HepG2 (cell line): Measurements from ENCODE around the gene MLX. TPM values are rescaled to one million over a fixed set of nuclear protein-coding genes. Genes with fewer than 3 reads are reported as not detected.

ENCODE experiments used
- AHR ChIP-seq: IDR thresholded peaks from 2 replicates; pipeline ENCODE4 v1.6.1; 2018; ENCODE audit warnings: missing genetic modification reagents, missing compliant biosample characterization
- IKZF5 ChIP-seq: IDR thresholded peaks from 2 replicates; pipeline ENCODE4 v1.6.1; 2018; ENCODE audit warnings: missing genetic modification reagents, mild to moderate bottlenecking, missing compliant biosample characterization
- MLX ChIP-seq: IDR thresholded peaks from 2 replicates; pipeline ENCODE4 v1.6.1; 2016
- NCOR1 ChIP-seq: fragments of 200-600 bp; sonication (generic); IDR thresholded peaks from 2 replicates; pipeline ENCODE4 v1.7.0; 2017; ENCODE audit warnings: antibody characterized with exemption, low read length, borderline replicate concordance
- NR2F6 ChIP-seq, 2 experiments: IDR thresholded peaks; 2 replicates each; pipeline ENCODE4 v1.6.1; 2016; ENCODE audit warnings: antibody characterized with exemption in 1 of 2, mild to moderate bottlenecking in 1 of 2
- PAX8 ChIP-seq: sonication (generic); formaldehyde crosslinking; IDR thresholded peaks from 2 replicates; pipeline ENCODE4 v1.8.0; 2022; ENCODE audit warnings: mild to moderate bottlenecking, missing genetic modification reagents, borderline replicate concordance
- TGIF2 ChIP-seq: IDR thresholded peaks from 2 replicates; pipeline ENCODE4 v1.6.1; 2016; ENCODE audit warnings: control low read depth, missing compliant biosample characterization
- THRA ChIP-seq: sonication (generic); formaldehyde crosslinking; IDR thresholded peaks from 2 replicates; pipeline ENCODE4 v1.4.0; 2020; ENCODE audit warnings: missing genetic modification reagents, borderline replicate concordance
- USF2 ChIP-seq, 2 experiments: sonication (generic) in 1 of 2; formaldehyde crosslinking in 1 of 2; IDR thresholded peaks; 2 replicates each; pipeline versions ENCODE4 v1.5.1 to v1.6.1; 2011 to 2020; ENCODE audit warnings: borderline replicate concordance in 1 of 2, low read depth in 1 of 2, low read length in 1 of 2, mild to moderate bottlenecking in 1 of 2, missing genetic modification reagents in 1 of 2, moderate library complexity in 1 of 2
- WIZ ChIP-seq: sonication (generic); formaldehyde crosslinking; IDR thresholded peaks from 2 replicates; pipeline ENCODE4 v1.5.1; 2020; ENCODE audit warnings: mild to moderate bottlenecking, missing genetic modification reagents
- ZBTB7B ChIP-seq: sonication (generic); formaldehyde crosslinking; IDR thresholded peaks from 2 replicates; pipeline ENCODE4 v1.4.0; 2020; ENCODE audit warnings: missing genetic modification reagents
- ZC3H13 ChIP-seq: sonication (generic); formaldehyde crosslinking; IDR thresholded peaks from 2 replicates; pipeline ENCODE4 v1.8.1; 2023; ENCODE audit warnings: mild to moderate bottlenecking, missing genetic modification reagents, moderate library complexity
- ZNF18 ChIP-seq: sonication (generic); formaldehyde crosslinking; IDR thresholded peaks from 2 replicates; pipeline ENCODE4 v1.8.0; 2022; ENCODE audit warnings: mild to moderate bottlenecking, missing genetic modification reagents; ENCODE audit not compliant: insufficient replicate concordance
- ZNF232 ChIP-seq: sonication (generic); formaldehyde crosslinking; IDR thresholded peaks from 2 replicates; pipeline ENCODE4 v1.4.0; 2020; ENCODE audit warnings: missing genetic modification reagents, borderline replicate concordance
- ZNF331 ChIP-seq: sonication (generic); formaldehyde crosslinking; IDR thresholded peaks from 2 replicates; pipeline ENCODE4 v1.4.0; 2020; ENCODE audit warnings: missing genetic modification reagents
- ZNF33A ChIP-seq: sonication (generic); formaldehyde crosslinking; IDR thresholded peaks from 2 replicates; pipeline ENCODE4 v1.5.1; 2020; ENCODE audit warnings: missing genetic modification reagents, mild to moderate bottlenecking, moderate library complexity, borderline replicate concordance
- ZNF576 ChIP-seq: sonication (generic); formaldehyde crosslinking; IDR thresholded peaks from 2 replicates; pipeline ENCODE4 v1.4.0; 2020; ENCODE audit warnings: mild to moderate bottlenecking, missing genetic modification reagents
- ZNF605 ChIP-seq: sonication (generic); formaldehyde crosslinking; IDR thresholded peaks from 2 replicates; pipeline ENCODE4 v1.8.0; 2022; ENCODE audit warnings: mild to moderate bottlenecking, missing genetic modification reagents
- ZNF746 ChIP-seq: sonication (generic); formaldehyde crosslinking; IDR thresholded peaks from 2 replicates; pipeline ENCODE4 v1.8.0; 2022; ENCODE audit warnings: mild to moderate bottlenecking, missing genetic modification reagents
- ZNF879 ChIP-seq: sonication (generic); formaldehyde crosslinking; IDR thresholded peaks from 2 replicates; pipeline ENCODE4 v1.8.1; 2023; ENCODE audit warnings: missing genetic modification reagents
- ZSCAN9 ChIP-seq: IDR thresholded peaks from 2 replicates; pipeline ENCODE4 v1.6.1; 2016; ENCODE audit warnings: borderline replicate concordance
- polyA plus RNA-seq, 8 experiments: library from polyadenylated mRNA; depleted of rRNA in 3 of 8; stranded (reverse) in 7 of 8; unstranded in 1 of 8; fragments of >200 nt; fragmentation: Illumina TruSeq in 4 of 8; extraction: Trizol in 4 of 8; gene quantifications; 2 replicates each; pipeline versions ENCODE4 v1.2.1 to v1.2.3, GENCODE V29; 2011 to 2016; ENCODE audit warnings: low read depth in 4 of 8, missing spikeins in 1 of 8, mixed read lengths in 1 of 8; ENCODE audit not compliant: insufficient read depth in 1 of 8
- total RNA-seq, 5 experiments: library from RNA; depleted of rRNA; stranded (reverse); fragments of >200 nt; fragmentation: Illumina TruSeq; extraction: Trizol; gene quantifications; 2 replicates each; pipeline ENCODE4 v1.2.3, GENCODE V29; 2016; ENCODE audit warnings: low read depth in 1 of 5

Gene MLX
- total and polyA plus RNA-seq, 2 of the 13 experiments (the other 11 are each of a cell fraction or from before 2014, with no cell fraction given), result 38.9 to 74.4 TPM

GRCh38 chr17:42536048-42536371 is 30.9 kb upstream of the MLX start, which contains the start of gene NAGLU (continued):
- peak; percentile 84 for TF ChIP-seq MLX (CRISPR knock-in tag)
- TF ChIP-seq ZNF576 (CRISPR knock-in tag), result no peak
- peak; percentile 85; the same call in 1 of the 2 replicates for TF ChIP-seq ZC3H13 (CRISPR knock-in tag)
- TF ChIP-seq ZNF879 (CRISPR knock-in tag), result 0 out of 2 replicates have a peak, but pooled peaks have one; percentile 7
- TF ChIP-seq ZNF331 (CRISPR knock-in tag), result peak; percentile 55; the same call in 1 of the 2 replicates
- peak; percentile 77; the same call in 1 of the 2 replicates for TF ChIP-seq ZSCAN9 (CRISPR knock-in tag)
- TF ChIP-seq AHR (CRISPR knock-in tag), result peak; percentile 94
- TF ChIP-seq ZNF746 (CRISPR knock-in tag), result 0 out of 2 replicates have a peak, but pooled peaks have one; percentile 37
- TF ChIP-seq NR2F6 (IDR thresholded peaks at IDR 0.05), result no peak
- peak; percentile 85 for TF ChIP-seq NR2F6 (CRISPR knock-in tag; IDR thresholded peaks at IDR 0.05)
- peak; percentile 95 for TF ChIP-seq ZBTB7B (CRISPR knock-in tag)
- no peak; the same call in 1 of the 2 replicates for TF ChIP-seq ZNF33A (CRISPR knock-in tag)
- peak; percentile 90 for TF ChIP-seq USF2 (IDR thresholded peaks at IDR 0.05; ENCODE audit: low read depth, low read length)
- TF ChIP-seq USF2 (CRISPR knock-in tag; IDR thresholded peaks at IDR 0.05; ENCODE audit: borderline replicate concordance), result peak; percentile 95; the same call in 1 of the 2 replicates
- 0 out of 2 replicates have a peak, but pooled peaks have one; percentile 63 for TF ChIP-seq WIZ (CRISPR knock-in tag)
- TF ChIP-seq ZNF232, result peak; percentile 88; the same call in 1 of the 2 replicates
- TF ChIP-seq ZNF18, result peak; percentile 8
- no peak for TF ChIP-seq NCOR1
- peak; percentile 88 for TF ChIP-seq ZNF605 (CRISPR knock-in tag)
- TF ChIP-seq THRA (CRISPR knock-in tag), result peak; percentile 72
- TF ChIP-seq TGIF2, result no peak
- no peak for TF ChIP-seq PAX8
- TF ChIP-seq IKZF5 (CRISPR knock-in tag), result peak; percentile 49; the same call in 1 of the 2 replicates
